Pancreas (tissue), 10 donors: Measurements from ENCODE around the gene KLK1. TPM values are rescaled to one million over a fixed set of nuclear protein-coding genes. Genes with fewer than 3 reads are reported as not detected.

Experiments
- ATAC-seq, 4 donors: fragments of 200-7000 bp; cut with Tn5 transposase; one replicate each; pipeline versions ENCODE4 v1.8.0 to v1.9.1; 2020; ENCODE audit warnings: mild to moderate bottlenecking in 4 of 4, moderate library complexity in 4 of 4
- DNase-seq, 6 donors: peaks; one replicate each; pipeline ENCODE4 v3.0.0-alpha.2; 2020
- FAIRE-seq: peaks from 2 replicates; lab custom pipeline; 2012; peaks lifted over from hg19 to GRCh38; lab: Jason Lieb, UNC
- H3K27ac ChIP-seq, 4 donors: fragments of 200-600 bp; sonication (generic); 1 replicate in 3 of 4; 2 replicates in 1 of 4; pipeline versions ENCODE4 v1.5.0 to v1.8.0; 2020
- H3K27me3 ChIP-seq, 4 donors: fragments of 200-600 bp; one replicate each; pipeline ENCODE4 v1.8.0; 2021
- H3K36me3 ChIP-seq, 3 donors: fragments of 200-600 bp; sonication (generic) in 1 of 3; one replicate each; pipeline versions ENCODE4 v1.5.0 to v1.8.0; 2020 to 2021
- H3K4me1 ChIP-seq, 3 donors: fragments of 200-600 bp; one replicate each; pipeline ENCODE4 v1.8.0; 2021
- H3K4me3 ChIP-seq, 4 donors: fragments of 200-600 bp; sonication (generic) in 2 of 4; one replicate each; pipeline versions ENCODE4 v1.5.0 to v1.8.0; 2020 to 2021
- H3K9me3 ChIP-seq, 4 donors: fragments of 200-600 bp; one replicate each; pipeline ENCODE4 v1.8.0; 2021
- CTCF ChIP-seq, 4 donors: fragments of 200-600 bp; sonication (generic) in 3 of 4; IDR thresholded peaks; one replicate each; pipeline versions ENCODE4 v1.5.0 to v1.8.0; 2021; ENCODE audit warnings: antibody characterized with exemption in 4 of 4
- whole genome bisulfite sequencing, 2 donors: extraction: QIAGEN DNeasy Blood & Tissue Kit; methylation state at CpG; one replicate each; pipeline ENCODE4 v1.1.7; 2013; 5-methylcytosine and 5-hydroxymethylcytosine counted together
- intact Hi-C, 3 donors: fragments of 100-400 bp; cut with DNase I; formaldehyde crosslinking; loops; one replicate each; pipeline versions ENCODE4 v1.11.1 to v1.14.2; 2022
- polyA plus RNA-seq, 2 donors: library from polyadenylated mRNA; stranded (reverse); fragments of 200-250 nt; gene quantifications; one replicate each; pipeline ENCODE4 v1.2.3, GENCODE V29; 2013
- total RNA-seq, 6 donors: library from RNA; stranded (reverse); fragmentation: NEBNext Ultra II Directional in 4 of 6; extraction: Animal tissue kit (Norgen Biotek cat#: 25700) in 4 of 6; gene quantifications; one replicate each; pipeline versions ENCODE4 v1.2.1 to v1.2.4, GENCODE V29; 2021 to 2023
- donor health status: healthy with polysubstance abuse.
- donor health status: DM: no; HTN: no; CAD: no; lungs with moderate emphysema.
- donor health status: DM: no; HTN: no; CAD: no.
- donor health status: control.
- donor health status: control.
- donor health status: Bipolar disorder and iron deficiency.
- donor health status: DM: yes; HTN: yes; CAD: no.
- donor health status: DM: no; HTN: no; CAD: no.
- donor health status: DM: no; HTN: no; CAD: no.
- donor health status: DM: yes; HTN: yes; CAD: no.

Gene KLK1
- total and polyA plus RNA-seq, 8 donors = 607 to 1,981 (median 800) TPM

GRCh38 chr19:50843701-50844221 lies 20.2 kb upstream of the KLK1 start:
- H3K27ac ChIP-seq = no peak overlapping the region
- FAIRE-seq (no peak), DNase-seq (no peak), ATAC-seq (no peak)
- no peaks in the 10 kb centered on the region for H3K27me3 ChIP-seq
- no peaks in the 10 kb centered on the region for H3K4me1 ChIP-seq
- no peaks in the 10 kb centered on the region for H3K9me3 ChIP-seq
- 68 to 70% methylated on average over 7 of the region's 7 CpGs for WGBS, 2 donors
- H3K36me3 ChIP-seq = no peaks in the 10 kb centered on the region
- no peak for TF ChIP-seq CTCF (IDR thresholded peaks at IDR 0.05)
- no peak overlapping the region for H3K4me3 ChIP-seq
- intact Hi-C loops = no loop called here

GRCh38 chr19:50843205-50843604 lies 19.6 kb upstream of the KLK1 start:
- no peak for TF ChIP-seq CTCF (IDR thresholded peaks at IDR 0.05)
- H3K27ac ChIP-seq = no peak overlapping the region
- ATAC-seq (no peak), DNase-seq (no peak), FAIRE-seq (no peak)
- WGBS, 2 donors = 94% methylated on average over 2 of the region's 2 CpGs
- H3K36me3 ChIP-seq = no peaks in the 10 kb centered on the region
- no peaks in the 10 kb centered on the region for H3K27me3 ChIP-seq
- no peaks in the 10 kb centered on the region for H3K4me1 ChIP-seq
- H3K9me3 ChIP-seq = no peaks in the 10 kb centered on the region
- no peak overlapping the region for H3K4me3 ChIP-seq
- intact Hi-C loops = no loop called here

- no peak for FAIRE-seq
- no peak for TF ChIP-seq CTCF (IDR thresholded peaks at IDR 0.05)
- 50 to 60% methylated on average over 6 of the region's 6 CpGs for WGBS, 2 donors
- Histone ChIP-seq H3K36me3 (no peaks in the 10 kb centered on the region), H3K4me3 (no peak overlapping the region), H3K4me1 (no peaks in the 10 kb centered on the region), H3K9me3 (no peaks in the 10 kb centered on the region), H3K27ac (no peak overlapping the region), H3K27me3 (no peaks in the 10 kb centered on the region)
- ATAC-seq = no peak
- DNase-seq = no peak
- intact Hi-C loops = no loop called here
Measured at GRCh38 chr19:50842130-50842529, 18.5 kb upstream of the KLK1 start.

- Histone ChIP-seq H3K9me3 (no peaks in the 10 kb centered on the region), H3K36me3 (no peaks in the 10 kb centered on the region), H3K4me3 (no peak overlapping the region), H3K4me1 (no peaks in the 10 kb centered on the region), H3K27ac (no peak overlapping the region), H3K27me3 (no peaks in the 10 kb centered on the region)
- no peak for TF ChIP-seq CTCF (IDR thresholded peaks at IDR 0.05)
- FAIRE-seq (no peak), ATAC-seq (no peak), DNase-seq (no peak)
- WGBS, 2 donors = 74 to 82% methylated on average over 10 of the region's 10 CpGs
- intact Hi-C loops = no loop called here
Measured at GRCh38 chr19:50839712-50840655, 16.4 kb upstream of the KLK1 start.

GRCh38 chr19:50838239-50838638 lies 14.7 kb upstream of the KLK1 start:
- Histone ChIP-seq H3K4me1 (no peaks in the 10 kb centered on the region), H3K9me3 (no peaks in the 10 kb centered on the region), H3K27ac (no peak overlapping the region), H3K4me3 (no peak overlapping the region), H3K36me3 (no peaks in the 10 kb centered on the region), H3K27me3 (no peaks in the 10 kb centered on the region)
- FAIRE-seq (no peak), ATAC-seq (no peak), DNase-seq (no peak)
- WGBS, 2 donors = 34 to 38% methylated on average over 6 of the region's 6 CpGs
- intact Hi-C loops = no loop called here
- TF ChIP-seq CTCF (IDR thresholded peaks at IDR 0.05) = no peak
